ENCODE data around the gene BBS7.

The BBS7 gene

DNA sequence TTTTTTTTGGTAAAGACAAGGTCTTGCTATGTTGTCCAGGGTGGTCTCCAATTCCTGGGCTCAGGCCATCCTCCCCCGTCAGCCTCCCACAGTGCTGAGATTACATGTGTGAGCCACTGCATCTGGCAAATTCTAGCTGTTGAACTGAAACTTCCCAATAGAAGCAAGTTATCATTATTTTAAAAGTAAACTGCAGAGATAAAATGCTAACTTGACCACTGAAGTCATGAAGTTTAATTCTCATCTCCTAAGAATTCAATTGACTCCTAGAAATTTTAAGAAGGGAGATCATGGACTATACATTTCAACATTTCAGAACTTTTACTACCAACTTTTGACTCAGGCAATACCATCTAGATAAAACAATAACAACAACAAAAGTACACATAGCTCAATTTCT is 80.8 kb downstream of the BBS7 start:
- DNase-seq (ENCODE audit: insufficient read length) (no peak), FAIRE-seq (no peak)
- no peak for TF ChIP-seq POLR2A (IDR thresholded peaks at IDR 0.05; ENCODE audit: low read depth, low read length)
- TF ChIP-seq TAF1 (IDR thresholded peaks at IDR 0.05; ENCODE audit: borderline replicate concordance, low read depth, low read length), result no peak
- no peak for TF ChIP-seq POLR2AphosphoS5 (IDR thresholded peaks at IDR 0.05; ENCODE audit: low read depth, low read length)

DNA sequence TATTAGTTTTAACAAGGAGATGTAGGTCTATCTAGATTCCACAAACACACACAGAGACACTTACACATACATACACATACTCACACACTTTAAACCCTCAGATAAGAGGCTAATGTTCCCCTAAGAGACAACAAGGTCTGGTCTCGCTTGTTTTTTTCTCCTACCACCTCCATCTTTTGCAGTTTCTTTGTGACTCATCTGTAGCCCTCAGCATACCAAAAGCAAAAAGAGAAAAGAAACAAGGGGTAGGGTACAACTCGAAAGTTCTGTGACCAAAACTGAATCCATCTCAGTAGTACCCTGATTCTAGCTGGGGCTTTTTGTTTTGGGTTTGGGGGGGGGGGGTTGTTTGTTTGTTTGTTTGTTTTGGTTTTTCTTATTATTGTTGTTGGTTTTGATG is 81.4 kb downstream of the BBS7 start:
- FAIRE-seq, result peak; percentile 81

DNA sequence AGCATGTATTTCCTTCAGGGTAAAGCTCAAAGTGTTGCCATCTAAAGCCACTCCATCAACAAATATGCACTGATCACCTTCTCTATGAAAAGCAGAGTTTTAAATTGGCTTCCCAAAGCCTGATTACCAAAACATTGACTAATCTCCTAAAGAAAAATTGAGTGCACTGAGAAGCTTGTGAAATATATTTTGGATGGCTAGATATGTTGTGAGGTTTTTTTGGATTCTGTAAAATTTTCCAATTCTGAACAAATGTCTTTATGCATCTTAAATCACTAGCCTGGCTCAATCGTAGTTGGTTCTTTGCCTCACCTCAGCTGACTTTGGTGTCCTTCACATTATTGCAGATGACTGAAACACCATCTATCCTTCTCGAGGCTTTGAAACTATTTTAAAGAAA is 84.1 kb downstream of the BBS7 start:
- no peak for FAIRE-seq
- DNase-seq (ENCODE audit: insufficient read length), result no peak
- no peak for TF ChIP-seq POLR2A (IDR thresholded peaks at IDR 0.05; ENCODE audit: low read depth, low read length)

More for the DNA sequence above, 81.4 kb downstream of the BBS7 start:
- DNase-seq (ENCODE audit: insufficient read length), result no peak
- TF ChIP-seq POLR2AphosphoS5 (IDR thresholded peaks at IDR 0.05; ENCODE audit: low read depth, low read length) (no peak), POLR2A (IDR thresholded peaks at IDR 0.05; ENCODE audit: low read depth, low read length) (no peak), TAF1 (IDR thresholded peaks at IDR 0.05; ENCODE audit: borderline replicate concordance, low read depth, low read length) (no peak)

DNA sequence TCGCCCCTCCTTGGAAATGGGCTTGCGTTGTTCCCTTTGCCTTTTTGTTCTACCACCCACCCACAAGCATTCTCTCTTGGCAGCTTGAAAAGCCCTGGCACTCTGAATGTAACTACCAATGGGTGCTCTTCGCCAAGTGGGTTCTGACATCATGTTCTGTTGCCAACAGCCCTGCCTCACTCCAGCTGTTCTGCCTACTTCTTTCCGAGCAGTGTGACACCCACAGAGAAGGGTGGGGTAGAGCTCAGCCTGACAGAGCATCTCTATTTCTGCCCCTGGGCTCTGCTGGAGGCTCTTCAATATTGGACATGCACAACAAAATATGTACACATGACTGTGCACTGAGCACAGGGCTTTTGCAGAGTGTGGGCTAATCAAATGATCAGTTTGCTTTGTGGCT is 84.8 kb downstream of the BBS7 start:
- FAIRE-seq (no peak), DNase-seq (ENCODE audit: insufficient read length) (no peak)
- TF ChIP-seq POLR2A (IDR thresholded peaks at IDR 0.05; ENCODE audit: low read depth, low read length) (no peak), TAF1 (IDR thresholded peaks at IDR 0.05; ENCODE audit: borderline replicate concordance, low read depth, low read length) (no peak), POLR2AphosphoS5 (IDR thresholded peaks at IDR 0.05; ENCODE audit: low read depth, low read length) (no peak)

DNA sequence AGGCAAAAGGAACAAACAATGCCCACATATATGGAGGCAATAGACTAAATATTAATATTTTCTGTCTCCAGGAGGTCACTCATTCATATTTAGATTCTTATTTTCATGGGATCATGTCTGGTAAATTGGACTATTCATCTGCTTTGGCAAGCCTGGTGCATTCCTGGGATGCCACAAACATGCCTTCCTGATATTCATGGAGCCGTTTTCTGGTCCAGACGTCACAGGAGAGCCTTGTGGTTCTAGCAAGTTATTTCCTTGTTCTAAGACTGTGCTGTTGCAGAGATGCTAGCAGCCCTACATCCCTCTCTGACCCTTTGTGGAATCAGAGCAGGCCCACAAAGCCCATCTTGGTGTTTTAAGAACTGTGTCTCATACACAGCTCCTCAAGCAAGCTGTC is 85.3 kb downstream of the BBS7 start:
- no peak for FAIRE-seq

DNA sequence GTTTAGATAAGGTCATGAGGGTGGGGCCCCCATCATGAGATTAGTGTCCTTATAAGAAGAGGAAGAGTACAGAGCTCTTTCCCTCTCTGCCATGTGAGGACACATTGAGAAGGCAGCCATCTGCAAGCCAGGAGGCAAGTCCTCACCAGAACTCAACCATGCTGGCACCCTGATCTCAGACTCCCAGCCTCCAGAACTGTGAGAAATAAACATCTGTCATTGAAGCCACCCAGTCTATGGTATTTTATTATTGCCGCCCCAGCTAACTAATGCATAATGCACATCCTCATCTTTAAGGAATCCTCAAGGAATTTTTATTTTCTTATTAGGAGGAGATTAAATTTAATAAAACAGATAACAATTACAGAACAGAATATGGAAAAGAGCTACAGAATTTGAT is 85.9 kb downstream of the BBS7 start:
- no peak for DNase-seq (ENCODE audit: insufficient read length)
- FAIRE-seq, result no peak
- no peak for TF ChIP-seq POLR2AphosphoS5 (IDR thresholded peaks at IDR 0.05; ENCODE audit: low read depth, low read length)
- no peak for TF ChIP-seq TAF1 (IDR thresholded peaks at IDR 0.05; ENCODE audit: borderline replicate concordance, low read depth, low read length)
- no peak for TF ChIP-seq POLR2A (IDR thresholded peaks at IDR 0.05; ENCODE audit: low read depth, low read length)

More for the DNA sequence above, 85.3 kb downstream of the BBS7 start:
- TF ChIP-seq TAF1 (IDR thresholded peaks at IDR 0.05; ENCODE audit: borderline replicate concordance, low read depth, low read length), result no peak
- TF ChIP-seq POLR2A (IDR thresholded peaks at IDR 0.05; ENCODE audit: low read depth, low read length), result no peak
- no peak for TF ChIP-seq POLR2AphosphoS5 (IDR thresholded peaks at IDR 0.05; ENCODE audit: low read depth, low read length)
- DNase-seq (ENCODE audit: insufficient read length), result no peak

DNA sequence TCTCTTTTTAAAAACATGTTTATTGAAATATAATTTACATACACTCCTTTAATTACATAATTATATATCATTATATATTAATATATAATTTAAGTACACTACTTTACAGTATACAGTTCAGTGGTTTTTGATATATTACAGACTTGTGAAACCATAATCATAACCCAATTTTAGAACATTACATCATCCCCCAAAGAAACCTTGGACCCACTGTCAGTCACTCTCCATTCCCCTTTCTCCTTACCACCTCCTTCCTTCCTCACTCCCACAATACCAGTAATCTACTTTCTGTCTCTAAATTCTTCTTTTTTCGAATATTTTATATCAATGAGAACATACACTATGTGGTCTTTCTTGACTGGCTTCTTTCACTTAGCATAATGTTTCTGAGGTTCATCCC is 87.1 kb downstream of the BBS7 start:
- FAIRE-seq, result no peak
- TF ChIP-seq POLR2AphosphoS5 (IDR thresholded peaks at IDR 0.05; ENCODE audit: low read depth, low read length) (no peak), POLR2A (IDR thresholded peaks at IDR 0.05; ENCODE audit: low read depth, low read length) (no peak), TAF1 (IDR thresholded peaks at IDR 0.05; ENCODE audit: borderline replicate concordance, low read depth, low read length) (no peak)
- no peak for DNase-seq (ENCODE audit: insufficient read length)

DNA sequence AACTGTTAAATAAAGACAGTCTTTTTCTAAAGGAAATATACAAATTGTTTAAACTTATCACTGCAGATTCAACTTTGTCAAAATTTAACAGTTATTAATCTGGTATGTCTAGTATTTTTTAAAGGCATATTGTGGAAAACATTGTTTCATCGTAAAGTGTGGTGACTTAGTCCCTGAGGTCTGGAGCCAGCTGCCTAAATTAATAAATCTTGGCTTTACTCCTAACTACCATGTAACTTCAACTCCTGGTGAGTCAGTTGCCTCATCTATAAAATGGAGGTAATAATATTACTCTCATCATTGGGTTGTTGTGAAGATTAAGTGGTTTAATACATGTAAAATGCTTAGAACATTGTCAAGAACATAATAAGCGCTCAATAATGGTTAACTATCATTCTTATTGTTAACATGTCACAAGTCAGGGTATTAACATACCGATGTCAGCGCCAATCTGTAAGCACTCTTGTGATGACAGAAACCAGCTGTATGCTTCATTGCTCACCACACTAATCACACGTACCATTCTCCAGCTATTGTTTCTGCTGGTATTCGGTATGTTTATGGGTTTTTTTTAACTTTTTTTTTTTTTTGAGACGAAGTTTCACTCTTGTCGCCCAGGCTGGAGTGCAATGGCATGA is 91.2 kb downstream of the BBS7 start:
- DNase-seq (ENCODE audit: insufficient read length), result no peak
- FAIRE-seq, result no peak
- no peak for TF ChIP-seq POLR2A (IDR thresholded peaks at IDR 0.05; ENCODE audit: low read depth, low read length)
- no peak for TF ChIP-seq TAF1 (IDR thresholded peaks at IDR 0.05; ENCODE audit: borderline replicate concordance, low read depth, low read length)

DNA sequence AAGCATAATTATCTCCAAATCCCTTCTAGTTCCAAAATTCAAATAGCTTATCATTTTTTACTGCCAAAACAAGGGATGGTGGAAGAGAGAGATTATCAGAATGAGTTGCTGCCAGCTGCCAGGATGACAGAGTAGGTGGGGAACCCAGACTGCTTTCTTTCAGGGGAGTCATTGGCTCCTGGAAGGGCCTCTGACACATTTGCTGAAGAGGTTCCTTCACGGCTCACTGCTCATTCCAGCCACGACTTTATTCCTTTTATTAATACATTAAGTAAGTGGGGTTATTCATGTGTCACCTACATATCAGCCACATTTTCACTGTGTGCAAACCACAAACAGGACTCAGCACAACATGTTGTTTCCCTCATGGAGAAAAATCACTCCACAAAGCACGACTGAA is 92.6 kb downstream of the BBS7 start:
- FAIRE-seq (peak; percentile 74), DNase-seq (ENCODE audit: insufficient read length) (no peak)
- TF ChIP-seq TAF1 (IDR thresholded peaks at IDR 0.05; ENCODE audit: borderline replicate concordance, low read depth, low read length) (no peak), POLR2A (IDR thresholded peaks at IDR 0.05; ENCODE audit: low read depth, low read length) (no peak), POLR2AphosphoS5 (IDR thresholded peaks at IDR 0.05; ENCODE audit: low read depth, low read length) (no peak)

DNA sequence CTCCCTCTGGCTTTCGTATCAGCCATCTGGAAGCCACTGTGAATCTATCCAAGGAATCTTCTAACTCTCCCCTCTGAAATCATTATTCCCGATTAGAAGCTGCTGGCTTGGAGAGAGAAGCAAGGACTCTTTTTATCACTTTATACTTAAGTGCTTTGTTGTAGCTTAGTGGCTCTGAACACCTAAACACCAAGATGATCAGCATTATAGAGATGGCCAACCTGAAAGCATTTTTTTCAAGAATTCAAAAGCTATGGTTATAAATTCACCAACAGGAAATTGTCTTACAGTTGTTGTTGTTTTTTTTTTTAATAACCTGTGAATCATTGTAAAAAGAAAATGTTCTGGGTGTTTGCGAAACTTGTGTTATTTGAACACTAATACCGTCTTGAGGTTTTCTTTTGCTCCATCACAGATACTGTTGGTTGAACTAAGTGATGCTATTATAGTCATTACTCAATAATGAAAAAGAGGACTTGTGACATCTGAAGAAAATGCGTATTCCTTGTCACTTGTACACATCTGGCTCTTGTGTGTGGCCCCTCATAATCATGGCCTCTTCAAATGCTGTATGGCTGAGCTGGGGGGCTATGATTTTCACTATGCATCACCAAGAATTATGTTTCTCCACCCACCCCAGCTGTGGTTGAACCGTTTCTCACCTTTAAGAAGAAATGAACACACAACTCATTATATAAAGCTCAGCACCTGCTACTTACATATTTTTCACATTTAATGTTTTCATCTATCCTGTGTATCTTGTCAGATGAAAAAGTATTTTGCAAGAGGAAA is 93.5 kb downstream of the BBS7 start:
- TF ChIP-seq TAF1 (IDR thresholded peaks at IDR 0.05; ENCODE audit: borderline replicate concordance, low read depth, low read length) (no peak), POLR2A (IDR thresholded peaks at IDR 0.05; ENCODE audit: low read depth, low read length) (no peak)
- no peak for FAIRE-seq
- DNase-seq (ENCODE audit: insufficient read length), result no peak
